GM12875 (cell line): ENCODE data around the gene TRIM56.
"Not testable (repeated sequence)": the region's sequence is repeated elsewhere in the genome, so short reads cannot be mapped to it uniquely, and the experiment has no call there.

ENCODE experiments used
- H3K4me3 ChIP-seq: one replicate; pipeline ENCODE4 v1.5.1; 2011; ENCODE audit warnings: low read depth, low read length, control low read depth
- CTCF ChIP-seq: IDR thresholded peaks from 2 replicates; pipeline ENCODE4 v1.5.1; 2011; ENCODE audit warnings: low read depth, mild to moderate bottlenecking, control low read depth, inconsistent platforms, low read length, moderate library complexity, borderline replicate concordance; ENCODE audit not compliant: insufficient read depth

TRIM56 gene

DNA sequence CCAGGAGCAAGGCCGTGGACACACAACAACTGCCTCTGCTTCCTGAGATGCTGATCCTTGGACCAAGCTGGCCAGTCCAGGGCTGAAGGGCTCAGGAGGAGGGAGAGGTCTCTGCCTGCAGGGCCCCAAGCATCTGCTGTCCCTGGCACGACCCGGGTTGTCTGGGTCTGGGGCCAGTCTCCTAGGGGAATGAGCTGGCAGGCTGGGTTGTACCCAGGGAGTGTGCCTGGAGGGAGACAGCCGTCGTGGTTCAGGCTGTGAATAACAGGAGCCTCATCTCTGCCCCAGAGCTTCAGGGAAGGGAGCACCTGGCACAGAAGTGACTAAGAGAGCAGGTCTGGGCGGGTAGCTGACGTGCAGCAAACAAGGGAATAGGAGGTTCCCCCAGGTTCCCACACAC lies 23.7 kb downstream of the TRIM56 start:
- no peak for TF ChIP-seq CTCF
- no peak overlapping the region for H3K4me3 ChIP-seq

DNA sequence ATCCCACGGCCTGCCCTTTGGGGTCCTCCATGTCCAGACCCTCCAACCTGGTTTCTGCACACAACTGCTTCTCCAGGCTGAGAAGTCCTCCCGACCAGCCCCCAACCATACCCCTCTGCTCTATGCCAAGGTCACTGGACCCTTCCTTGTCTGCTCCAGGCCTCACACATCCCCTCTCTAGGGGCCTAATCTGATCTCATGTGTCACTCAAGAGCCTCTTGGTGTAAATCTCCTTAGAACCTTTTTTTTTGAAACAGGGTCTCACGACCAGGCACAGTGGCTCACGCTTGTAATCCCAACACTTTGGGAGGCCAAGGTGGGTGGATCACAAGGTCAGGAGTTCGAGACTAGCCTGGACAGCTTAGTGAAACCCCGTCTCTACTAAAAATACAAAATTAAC lies 24.1 kb downstream of the TRIM56 start:
- H3K4me3 ChIP-seq = no peak overlapping the region
- no peak for TF ChIP-seq CTCF

DNA sequence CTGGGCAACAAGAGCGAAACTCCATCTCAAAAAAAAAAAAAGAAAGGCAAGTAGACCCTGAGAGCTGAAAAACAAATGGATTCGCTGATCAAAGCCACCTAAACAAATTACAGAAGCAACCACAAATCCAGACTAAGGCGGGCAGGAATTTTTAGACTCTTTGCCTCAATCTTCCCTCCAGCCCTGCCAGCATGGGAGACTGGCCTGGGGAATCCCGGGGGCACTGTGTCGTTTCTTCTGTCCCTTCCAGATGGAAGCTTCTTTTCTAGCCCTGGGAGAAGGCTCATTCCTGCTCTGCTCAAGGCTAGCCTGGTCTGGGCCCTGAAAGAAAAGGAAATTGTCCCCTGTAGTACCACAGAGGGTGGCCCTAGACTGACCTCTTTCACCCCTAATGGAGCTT lies 26.0 kb downstream of the TRIM56 start:
- TF ChIP-seq CTCF = no peak
- H3K4me3 ChIP-seq = no peak overlapping the region

GRCh38 chr7:101112233-101112632 lies 27.0 kb downstream of the TRIM56 start:
- TF ChIP-seq CTCF = no peak

GRCh38 chr7:101113140-101113539 lies 27.9 kb downstream of the TRIM56 start:
- not testable (repeated sequence) for H3K4me3 ChIP-seq

More at GRCh38 chr7:101112233-101112632, 27.0 kb downstream of the TRIM56 start:
- no peak overlapping the region for H3K4me3 ChIP-seq

- no peak overlapping the region for H3K4me3 ChIP-seq
- no peak for TF ChIP-seq CTCF
Observed at GRCh38 chr7:101113836-101114235, 28.6 kb downstream of the TRIM56 start.

DNA sequence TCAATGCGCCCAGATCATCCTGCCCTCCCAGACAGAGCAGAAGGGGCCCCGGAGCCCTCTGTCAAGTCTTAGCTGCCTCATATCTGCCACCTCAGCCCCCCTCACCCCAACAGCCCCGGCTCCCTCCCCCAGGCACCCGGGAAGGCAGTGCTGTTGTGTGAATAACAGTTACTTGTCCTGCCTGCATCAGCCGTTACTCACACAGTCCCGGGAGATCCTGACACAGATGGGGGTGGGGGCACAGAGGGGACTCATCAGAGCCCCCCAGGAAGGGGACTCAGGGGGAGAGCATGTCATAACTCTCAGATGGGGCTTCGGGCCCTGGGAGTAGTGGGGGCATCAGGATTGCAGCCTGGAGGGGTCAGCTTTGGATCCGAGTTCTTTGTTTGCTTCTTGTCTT lies 29.2 kb downstream of the TRIM56 start:
- no peak for TF ChIP-seq CTCF
- no peak overlapping the region for H3K4me3 ChIP-seq

- no peak overlapping the region for H3K4me3 ChIP-seq
- TF ChIP-seq CTCF = no peak
Observed at GRCh38 chr7:101115215-101115614, 29.9 kb downstream of the TRIM56 start.
